ENCODE data around the gene MLXIPL.
A peak's percentile ranks its signal among the peaks of the same experiment; 100 is the strongest.
"Not testable (repeated sequence)": the region's sequence is repeated elsewhere in the genome, so short reads cannot be mapped to it uniquely, and the experiment has no call there.

The MLXIPL gene

GRCh38 chr7:73577627-73578341, 46.5 kb downstream of the MLXIPL start:
- no peak for DNase-seq

GRCh38 chr7:73573791-73574190, 50.5 kb downstream of the MLXIPL start:
- DNase-seq, result no peak

- DNase-seq, result no peak
These were observed 51.0 kb downstream of the MLXIPL start for GRCh38 chr7:73573276-73573675.

GRCh38 chr7:73572767-73573186, 51.5 kb downstream of the MLXIPL start:
- DNase-seq, result no peak

- no peak for DNase-seq
These were observed 53.3 kb downstream of the MLXIPL start for GRCh38 chr7:73570977-73571376.

- no peak for DNase-seq
These were observed 53.8 kb downstream of the MLXIPL start for GRCh38 chr7:73570521-73570920.

GRCh38 chr7:73569042-73569608, 55.2 kb downstream of the MLXIPL start:
- DNase-seq, result no peak

- no peak for DNase-seq
These were observed 56.3 kb downstream of the MLXIPL start for GRCh38 chr7:73567846-73568685.

GRCh38 chr7:73567140-73567539, 57.2 kb downstream of the MLXIPL start:
- DNase-seq, result no peak

- not testable (repeated sequence) for DNase-seq
These were observed 57.9 kb downstream of the MLXIPL start for GRCh38 chr7:73566431-73566830.

GRCh38 chr7:73565675-73566340, 58.5 kb downstream of the MLXIPL start:
- DNase-seq, result no peak

- DNase-seq, result peak; percentile 86
These were observed 64.0 kb downstream of the MLXIPL start for GRCh38 chr7:73560109-73560835.

- peak; percentile 61 for DNase-seq
These were observed 66.7 kb downstream of the MLXIPL start, which contains the start of gene BCL7B for GRCh38 chr7:73557397-73558257. Gene BCL7B, minus strand, starts transcription at chr7:73557690. Its CDS starts 112 bp downstream, at chr7:73557578.

- peak; percentile 96 for DNase-seq
These were observed 67.3 kb downstream of the MLXIPL start for GRCh38 chr7:73557108-73557396.

GRCh38 chr7:73556208-73557107, 67.9 kb downstream of the MLXIPL start:
- DNase-seq, result no peak

GRCh38 chr7:73555411-73555982, 68.8 kb downstream of the MLXIPL start:
- no peak for DNase-seq

- DNase-seq, result not testable (repeated sequence)
These were observed 74.2 kb downstream of the MLXIPL start for GRCh38 chr7:73550093-73550492.

- DNase-seq, result no peak
These were observed 75.1 kb downstream of the MLXIPL start for GRCh38 chr7:73549176-73549575.

- DNase-seq, result no peak
These were observed 76.5 kb downstream of the MLXIPL start for GRCh38 chr7:73547841-73548240.

- DNase-seq, result no peak
These were observed 79.6 kb downstream of the MLXIPL start for GRCh38 chr7:73544678-73545077.
